Spinal cord (tissue), 10 donors: Measurements from ENCODE around the gene PILRB. TPM values are rescaled to one million over a fixed set of nuclear protein-coding genes. Genes with fewer than 3 reads are reported as not detected.
"Not testable (repeated sequence)": the region's sequence is repeated elsewhere in the genome, so short reads cannot be mapped to it uniquely, and the experiment has no call there.

Source experiments
- DNase-seq, 6 donors: peaks; one replicate each; pipeline versions ENCODE4 v3.0.0 to v3.0.0-alpha.2; 2013 to 2015; ENCODE audit warnings: low spot score in 6 of 6, low read depth in 4 of 6
- H3K27ac ChIP-seq: one replicate; pipeline ENCODE4 v1.5.1; 2013; ENCODE audit warnings: low read depth, low read length, control low read depth
- H3K27me3 ChIP-seq: one replicate; pipeline ENCODE4 v1.6.1; 2013; ENCODE audit warnings: low read length; ENCODE audit not compliant: control insufficient read depth, insufficient read depth
- H3K36me3 ChIP-seq: one replicate; pipeline ENCODE4 v1.6.1; 2013; ENCODE audit warnings: low read length; ENCODE audit not compliant: control insufficient read depth, insufficient read depth
- H3K4me1 ChIP-seq: one replicate; pipeline ENCODE4 v1.6.1; 2013; ENCODE audit warnings: low read length; ENCODE audit not compliant: control insufficient read depth, insufficient read depth
- H3K4me3 ChIP-seq: one replicate; pipeline ENCODE4 v1.5.1; 2013; ENCODE audit warnings: low read depth, low read length, control low read depth
- H3K9me3 ChIP-seq: one replicate; pipeline ENCODE4 v1.6.1; 2013; ENCODE audit warnings: low read length; ENCODE audit not compliant: control insufficient read depth, insufficient read depth
- WGBS: methylation state at CpG from one replicate; pipeline ENCODE4 v1.1.5; 2013; ENCODE audit warnings: missing lambda C conversion rate; ENCODE audit not compliant: insufficient coverage; 5-methylcytosine and 5-hydroxymethylcytosine counted together
- polyA plus RNA-seq, 2 donors: library from polyadenylated mRNA; unstranded; fragments of 120-200 nt; gene quantifications; one replicate each; pipeline ENCODE4 v1.2.1, GENCODE V29; 2013; ENCODE audit not compliant: insufficient read length in 2 of 2
- total RNA-seq, 2 donors: library from RNA; depleted of rRNA in 1 of 2; stranded (reverse); fragments of 120-200 nt in 1 of 2; fragments of >200 nt in 1 of 2; gene quantifications; one replicate each; pipeline versions ENCODE4 v1.2.3 to v1.2.4, GENCODE V29; 2013 to 2014
- donor health status: healthy.

The PILRB gene
- total and polyA plus RNA-seq, 4 donors, result 9.6 to 50.2 (median 32.3) TPM

- Histone ChIP-seq H3K27me3 (no peaks in the 10 kb centered on the region), H3K36me3 (peaks cover 95% of the 10 kb centered on the region), H3K4me3 (no peak overlapping the region), H3K27ac (no peak overlapping the region), H3K9me3 (no peaks in the 10 kb centered on the region), H3K4me1 (no peaks in the 10 kb centered on the region)
- 94% methylated on average over 5 of the region's 6 CpGs for WGBS
- no peak for DNase-seq
Observed at GRCh38 chr7:100353685-100354330, 4.1 kb upstream of the PILRB start.

- no peaks in the 10 kb centered on the region for H3K27me3 ChIP-seq
- no peaks in the 10 kb centered on the region for H3K9me3 ChIP-seq
- H3K36me3 ChIP-seq, result peaks cover 99% of the 10 kb centered on the region
- no peak overlapping the region for H3K27ac ChIP-seq
- DNase-seq, result no peak
- no peak overlapping the region for H3K4me3 ChIP-seq
- 88% methylated on average over 7 of the region's 8 CpGs for WGBS
- H3K4me1 ChIP-seq, result no peaks in the 10 kb centered on the region
Observed at GRCh38 chr7:100356416-100357068, 1.4 kb upstream of the PILRB start.

- Histone ChIP-seq H3K36me3 (peaks cover 96% of the 10 kb centered on the region), H3K4me1 (no peaks in the 10 kb centered on the region), H3K27me3 (no peaks in the 10 kb centered on the region), H3K4me3 (no peak overlapping the region), H3K27ac (no peak overlapping the region), H3K9me3 (no peaks in the 10 kb centered on the region)
- 100% methylated on average over 4 of the region's 6 CpGs for WGBS
- no peak for DNase-seq
Observed at GRCh38 chr7:100357131-100357561, 771 bp upstream of the PILRB start.

GRCh38 chr7:100358857-100359212 lies 918 bp downstream of the PILRB start:
- H3K27me3 ChIP-seq, result no peaks in the 10 kb centered on the region
- WGBS, result over 99% methylated on average over 8 of the region's 8 CpGs
- DNase-seq, result no peak
- H3K36me3 ChIP-seq, result peaks cover 86% of the 10 kb centered on the region
- H3K4me1 ChIP-seq, result no peaks in the 10 kb centered on the region
- H3K9me3 ChIP-seq, result no peaks in the 10 kb centered on the region
- no peak overlapping the region for H3K27ac ChIP-seq
- no peak overlapping the region for H3K4me3 ChIP-seq

- Histone ChIP-seq H3K36me3 (peaks cover 74% of the 10 kb centered on the region), H3K27ac (no peak overlapping the region), H3K4me1 (no peaks in the 10 kb centered on the region), H3K9me3 (no peaks in the 10 kb centered on the region), H3K4me3 (no peak overlapping the region), H3K27me3 (no peaks in the 10 kb centered on the region)
- no peak for DNase-seq
- 95% methylated on average over 3 of the region's 3 CpGs for WGBS
Observed at GRCh38 chr7:100360135-100360854, 2.4 kb downstream of the PILRB start.

GRCh38 chr7:100363098-100363497 lies 5.2 kb downstream of the PILRB start:
- no peak overlapping the region for H3K4me3 ChIP-seq
- H3K27me3 ChIP-seq, result no peaks in the 10 kb centered on the region
- peaks cover 69% of the 10 kb centered on the region for H3K36me3 ChIP-seq
- no peak overlapping the region for H3K27ac ChIP-seq
- no peaks in the 10 kb centered on the region for H3K4me1 ChIP-seq
- H3K9me3 ChIP-seq, result no peaks in the 10 kb centered on the region
- DNase-seq, result no peak

GRCh38 chr7:100363797-100364196 lies 5.9 kb downstream of the PILRB start:
- H3K27me3 ChIP-seq, H3K4me1 ChIP-seq, H3K9me3 ChIP-seq, H3K27ac ChIP-seq, H3K4me3 ChIP-seq, DNase-seq: not testable (repeated sequence)
- WGBS, result 93% methylated on average over 3 of the region's 7 CpGs
- peaks cover 64% of the 10 kb centered on the region for H3K36me3 ChIP-seq

- Histone ChIP-seq H3K27me3 (no peaks in the 10 kb centered on the region), H3K36me3 (peaks cover 62% of the 10 kb centered on the region), H3K27ac (no peak overlapping the region), H3K4me3 (no peak overlapping the region), H3K4me1 (no peaks in the 10 kb centered on the region), H3K9me3 (no peaks in the 10 kb centered on the region)
- 92% methylated on average over 2 of the region's 6 CpGs for WGBS
- no peak for DNase-seq
Observed at GRCh38 chr7:100364480-100364879, 6.6 kb downstream of the PILRB start.

- H3K36me3 ChIP-seq, result peaks cover 48% of the 10 kb centered on the region
- H3K27me3 ChIP-seq, H3K4me1 ChIP-seq, H3K9me3 ChIP-seq, H3K4me3 ChIP-seq, H3K27ac ChIP-seq, DNase-seq: not testable (repeated sequence)
- 100% methylated on average over 1 of the region's 7 CpGs for WGBS
Observed at GRCh38 chr7:100365998-100366367, 8.1 kb downstream of the PILRB start.
